Transverse colon (tissue), 4 donors: ENCODE results near the gene CCDC154.

Experiments used
- CTCF ChIP-seq, 5 experiments: fragments of 200-600 bp in 3 of 5; fragments of 450-650 bp in 2 of 5; sonication (generic) in 3 of 5; IDR thresholded peaks; 1 replicate in 2 of 5; 2 replicates in 3 of 5; pipeline ENCODE4 v1.5.1; 2016 to 2017; ENCODE audit warnings: antibody characterized with exemption in 5 of 5, inconsistent platforms in 3 of 5, mild to moderate bottlenecking in 2 of 5, moderate library complexity in 1 of 5
- POLR2A ChIP-seq: fragments of 450-650 bp; IDR thresholded peaks from one replicate; pipeline ENCODE4 v1.6.1; 2016; ENCODE audit warnings: antibody characterized with exemption, mild to moderate bottlenecking, moderate library complexity
- POLR2AphosphoS5 ChIP-seq, 3 donors: sonication (generic); formaldehyde crosslinking; IDR thresholded peaks; one replicate each; pipeline ENCODE4 v1.6.1; 2016; ENCODE audit warnings: antibody characterized with exemption in 3 of 3

- TF ChIP-seq POLR2AphosphoS5 (IDR thresholded peaks at IDR 0.05), result no peak
- no peak for TF ChIP-seq CTCF (IDR thresholded peaks at IDR 0.05)
- no peak for TF ChIP-seq POLR2A
These were observed 11.7 kb downstream of the CCDC154 start for GRCh38 chr16:1432388-1433262.
